Measurements from ENCODE around the gene CADM2. TPM values are rescaled to one million over a fixed set of nuclear protein-coding genes. Genes with fewer than 3 reads are reported as not detected.

Gene CADM2
- total RNA-seq, 4 donors from 2014 or later: 0.13 to 2.1 (median 0.58) TPM

DNA sequence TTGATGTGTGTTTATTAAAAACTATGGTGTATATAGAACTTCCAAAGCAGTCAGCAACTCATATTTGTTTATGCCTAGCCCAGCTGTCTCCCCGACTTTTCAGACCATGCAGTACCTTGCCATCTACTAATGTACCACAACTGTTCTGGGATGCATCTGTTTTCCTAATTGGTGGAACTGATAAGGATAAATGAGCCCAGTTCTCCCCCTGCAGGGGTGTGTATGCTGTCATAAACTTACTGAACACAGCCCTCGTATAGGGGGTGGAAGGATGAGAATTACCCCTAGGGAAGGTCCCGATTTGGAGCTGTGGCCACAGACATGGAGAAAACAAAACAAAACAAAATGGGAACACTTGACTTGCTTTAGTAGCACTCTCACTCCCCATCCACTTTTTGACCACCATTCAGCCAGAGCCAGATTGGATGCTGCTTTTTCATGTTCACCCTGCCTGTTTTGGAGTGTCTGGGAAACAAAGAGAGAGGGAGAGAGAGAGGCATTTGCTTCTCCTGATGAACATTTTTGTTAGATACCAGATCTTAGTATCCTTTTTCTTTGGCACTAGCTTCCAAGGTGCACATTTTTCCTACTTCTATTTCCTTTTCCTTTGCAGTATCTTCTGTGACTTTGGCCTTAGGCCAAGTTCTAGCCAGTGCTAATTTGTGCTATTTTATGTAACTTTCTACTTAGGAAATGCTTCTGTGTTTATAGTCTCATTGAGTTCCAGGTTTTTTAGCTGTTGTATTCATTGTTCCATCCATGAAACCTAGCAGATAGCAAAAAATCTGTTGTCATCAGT, 29.1 kb downstream of the CADM2 start:
- 80 to 82% methylated on average over 3 of the region's 3 CpGs for WGBS, 2 donors

GRCh38 chr3:84989102-84989501, 30.3 kb downstream of the CADM2 start:
- H3K4me3 ChIP-seq (ENCODE audit: low read depth, poor library complexity, severe bottlenecking): no peak overlapping the region
- TF ChIP-seq, protein P1, sequence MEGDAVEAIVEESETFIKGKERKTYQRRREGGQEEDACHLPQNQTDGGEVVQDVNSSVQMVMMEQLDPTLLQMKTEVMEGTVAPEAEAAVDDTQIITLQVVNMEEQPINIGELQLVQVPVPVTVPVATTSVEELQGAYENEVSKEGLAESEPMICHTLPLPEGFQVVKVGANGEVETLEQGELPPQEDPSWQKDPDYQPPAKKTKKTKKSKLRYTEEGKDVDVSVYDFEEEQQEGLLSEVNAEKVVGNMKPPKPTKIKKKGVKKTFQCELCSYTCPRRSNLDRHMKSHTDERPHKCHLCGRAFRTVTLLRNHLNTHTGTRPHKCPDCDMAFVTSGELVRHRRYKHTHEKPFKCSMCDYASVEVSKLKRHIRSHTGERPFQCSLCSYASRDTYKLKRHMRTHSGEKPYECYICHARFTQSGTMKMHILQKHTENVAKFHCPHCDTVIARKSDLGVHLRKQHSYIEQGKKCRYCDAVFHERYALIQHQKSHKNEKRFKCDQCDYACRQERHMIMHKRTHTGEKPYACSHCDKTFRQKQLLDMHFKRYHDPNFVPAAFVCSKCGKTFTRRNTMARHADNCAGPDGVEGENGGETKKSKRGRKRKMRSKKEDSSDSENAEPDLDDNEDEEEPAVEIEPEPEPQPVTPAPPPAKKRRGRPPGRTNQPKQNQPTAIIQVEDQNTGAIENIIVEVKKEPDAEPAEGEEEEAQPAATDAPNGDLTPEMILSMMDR (IDR thresholded peaks at IDR 0.05): no peak
- no peak for TF ChIP-seq POLR2A (IDR thresholded peaks at IDR 0.05)
- intact Hi-C loops (cut with DNase I; ENCODE audit: low total_unique reads): no loop called here
- DNase-seq (ENCODE audit: low spot score in 2 of 2): no peak

More for the DNA sequence above, 29.1 kb downstream of the CADM2 start:
- TF ChIP-seq, protein P1 (IDR thresholded peaks at IDR 0.05): no peak
- no peak for TF ChIP-seq POLR2A (IDR thresholded peaks at IDR 0.05)
- intact Hi-C loops (cut with DNase I; ENCODE audit: low total_unique reads): no loop called here
- no peak for DNase-seq (ENCODE audit: low spot score in 2 of 2)
- no peak overlapping the region for H3K4me3 ChIP-seq (ENCODE audit: low read depth, poor library complexity, severe bottlenecking)

DNA sequence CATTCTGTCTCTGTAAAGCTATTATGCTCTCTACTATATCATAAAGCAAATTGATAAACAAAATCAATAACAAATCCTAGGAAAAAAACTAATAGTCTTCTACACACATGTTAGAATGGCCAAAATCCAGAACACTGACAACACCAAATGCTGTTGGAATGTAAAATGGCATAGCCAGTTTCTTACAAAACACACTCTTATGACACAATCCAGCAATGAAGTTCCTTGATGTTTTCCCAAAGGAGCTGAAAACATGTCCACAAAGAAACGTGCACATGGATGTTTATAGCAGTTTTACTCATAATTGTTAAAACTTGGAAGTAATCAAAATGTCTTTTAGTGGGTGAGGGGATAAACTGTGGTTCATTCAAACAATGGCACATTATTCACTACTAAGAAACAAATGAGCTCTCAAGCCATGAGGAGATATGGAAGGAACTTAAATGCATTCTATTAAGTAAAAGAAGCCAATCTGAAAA, 32.7 kb downstream of the CADM2 start:
- WGBS, 2 donors: 23 to 34% methylated on average over 1 of the region's 1 CpG
- intact Hi-C loops (cut with DNase I; ENCODE audit: low total_unique reads): no loop called here
- H3K4me3 ChIP-seq (ENCODE audit: low read depth, poor library complexity, severe bottlenecking): no peak overlapping the region
- TF ChIP-seq POLR2A (IDR thresholded peaks at IDR 0.05): no peak
- TF ChIP-seq, protein P1 (IDR thresholded peaks at IDR 0.05): no peak
- no peak for DNase-seq (ENCODE audit: low spot score in 2 of 2)

DNA sequence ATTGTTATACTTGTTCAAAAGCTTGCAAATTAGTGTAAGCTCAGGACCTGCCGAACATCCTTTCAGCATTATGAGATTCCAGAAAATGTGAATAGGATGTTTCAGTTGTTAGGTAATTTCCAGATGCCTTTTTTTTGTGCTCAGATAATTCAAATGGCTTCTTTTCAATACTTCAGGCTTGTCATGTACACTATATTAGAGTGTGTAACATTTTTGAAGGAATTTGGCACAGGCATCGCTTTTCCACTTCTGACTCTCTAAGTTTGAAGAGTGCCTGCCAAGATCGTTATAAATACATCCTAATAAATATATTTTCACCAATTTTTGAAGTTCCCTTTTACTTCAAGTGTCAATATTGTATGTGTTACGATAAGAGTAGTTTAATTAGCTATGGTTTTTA, 35.2 kb downstream of the CADM2 start:
- TF ChIP-seq, protein P1 (IDR thresholded peaks at IDR 0.05): no peak
- TF ChIP-seq POLR2A (IDR thresholded peaks at IDR 0.05): no peak
- H3K4me3 ChIP-seq (ENCODE audit: low read depth, poor library complexity, severe bottlenecking): no peak overlapping the region
- WGBS, 2 donors: 28 to 29% methylated on average over 4 of the region's 4 CpGs
- intact Hi-C loops (cut with DNase I; ENCODE audit: low total_unique reads): no loop called here
- DNase-seq (ENCODE audit: low spot score in 2 of 2): no peak

- no peak for DNase-seq (ENCODE audit: low spot score in 2 of 2)
- 59 to 65% methylated on average over 3 of the region's 3 CpGs for WGBS, 2 donors
- intact Hi-C loops (cut with DNase I; ENCODE audit: low total_unique reads): no loop called here
- TF ChIP-seq POLR2A (IDR thresholded peaks at IDR 0.05): no peak
- TF ChIP-seq, protein P1 (IDR thresholded peaks at IDR 0.05): no peak
- H3K4me3 ChIP-seq (ENCODE audit: low read depth, poor library complexity, severe bottlenecking): no peak overlapping the region
Measured at GRCh38 chr3:84998545-84998944, 39.8 kb downstream of the CADM2 start.

DNA sequence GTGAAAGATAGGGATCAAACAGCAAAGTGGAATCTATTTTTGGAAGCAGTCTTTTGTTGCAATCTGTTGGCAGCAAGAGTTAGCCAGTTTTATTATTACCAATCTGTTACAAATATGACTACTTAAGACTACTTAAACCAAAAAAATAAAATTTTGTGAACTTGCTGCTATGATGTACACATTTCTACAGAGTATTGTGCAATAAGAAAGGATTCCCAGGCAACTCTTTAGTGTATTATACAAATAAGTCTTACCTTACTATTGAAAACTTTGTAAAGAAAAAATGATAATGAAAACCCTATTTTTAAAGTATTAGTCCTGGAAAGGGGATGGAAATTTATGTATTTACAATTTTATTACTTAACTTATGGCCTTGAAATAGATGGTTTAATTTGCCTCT, 44.7 kb downstream of the CADM2 start:
- DNase-seq (ENCODE audit: low spot score in 2 of 2): no peak
- intact Hi-C loops (cut with DNase I; ENCODE audit: low total_unique reads): no loop called here
- no peak for TF ChIP-seq POLR2A (IDR thresholded peaks at IDR 0.05)
- TF ChIP-seq, protein P1 (IDR thresholded peaks at IDR 0.05): no peak
- H3K4me3 ChIP-seq (ENCODE audit: low read depth, poor library complexity, severe bottlenecking): no peak overlapping the region
